ENCODE results near the gene LCN6.

- TF ChIP-seq POLR2A (IDR thresholded peaks at IDR 0.05) (no peak), CTCF (IDR thresholded peaks at IDR 0.05) (no peak), POLR2AphosphoS5 (IDR thresholded peaks at IDR 0.05) (no peak), EP300 (IDR thresholded peaks at IDR 0.05) (no peak)
Observed at GRCh38 chr9:136720898-136721338, 27.4 kb downstream of the LCN6 start.
